ENCODE data around the gene JARID2. TPM values are rescaled to one million over a fixed set of nuclear protein-coding genes. Genes with fewer than 3 reads are reported as not detected.

JARID2 gene
- total and polyA plus RNA-seq, 7 donors = 1.1 to 16.1 (median 4.9) TPM

- intact Hi-C loops (cut with DNase I) = loop anchor here in 1 of 2 donors (10.0 kb wide), 1 partner anchor 69 kb away; no protein-coding TSS in a partner anchor
- Histone ChIP-seq H3K27ac (no peak overlapping the region), H3K27me3 (ENCODE audit: insufficient read depth in 3 of 3, low read length in 2 of 3) (no peaks in the 10 kb centered on the region), H3K4me3 (no peak overlapping the region), H3K4me1 (peaks cover 46% of the 10 kb centered on the region), H3K36me3 (ENCODE audit: insufficient read depth in 1 of 2, low read depth in 1 of 2) (no peaks in the 10 kb centered on the region), H3K9me3 (peaks cover 12% of the 10 kb centered on the region)
- 61 to 70% (median 68%) methylated on average over 2 of the region's 2 CpGs for WGBS, 3 donors
- no peak for ATAC-seq
- TF ChIP-seq CTCF (IDR thresholded peaks at IDR 0.05) = no peak
- DNase-seq = no peak
Observed at GRCh38 chr6:15433511-15433861, 187.6 kb downstream of the JARID2 start.

- Histone ChIP-seq H3K36me3 (ENCODE audit: insufficient read depth in 1 of 2, low read depth in 1 of 2) (no peaks in the 10 kb centered on the region), H3K9me3 (peaks cover 12% of the 10 kb centered on the region), H3K4me3 (no peak overlapping the region), H3K27ac (no peak overlapping the region), H3K27me3 (ENCODE audit: insufficient read depth in 3 of 3, low read length in 2 of 3) (no peaks in the 10 kb centered on the region), H3K4me1 (peaks cover 48% of the 10 kb centered on the region)
- DNase-seq (no peak), ATAC-seq (no peak)
- WGBS, 3 donors = 61 to 81% (median 69%) methylated on average over 1 of the region's 1 CpG
- TF ChIP-seq CTCF (IDR thresholded peaks at IDR 0.05) = no peak
- intact Hi-C loops (cut with DNase I) = loop anchor here in 1 of 2 donors (10.0 kb wide), 1 partner anchor 69 kb away; no protein-coding TSS in a partner anchor
Observed at GRCh38 chr6:15434263-15434662, 188.4 kb downstream of the JARID2 start.

- Histone ChIP-seq H3K27me3 (ENCODE audit: insufficient read depth in 3 of 3, low read length in 2 of 3) (no peaks in the 10 kb centered on the region), H3K4me1 (peaks cover 49% of the 10 kb centered on the region), H3K4me3 (no peak overlapping the region), H3K36me3 (ENCODE audit: insufficient read depth in 1 of 2, low read depth in 1 of 2) (no peaks in the 10 kb centered on the region), H3K27ac (no peak overlapping the region), H3K9me3 (peaks cover 12% of the 10 kb centered on the region)
- TF ChIP-seq CTCF (IDR thresholded peaks at IDR 0.05) = no peak
- DNase-seq = no peak
- ATAC-seq = no peak
- 96 to 100% (median 99%) methylated on average over 2 of the region's 2 CpGs for WGBS, 3 donors
- intact Hi-C loops (cut with DNase I) = loop anchor here in 1 of 2 donors (10.0 kb wide), 1 partner anchor 70 kb away; no protein-coding TSS in a partner anchor
Observed at GRCh38 chr6:15434823-15435380, 189.0 kb downstream of the JARID2 start.

- H3K27me3 ChIP-seq (ENCODE audit: insufficient read depth in 3 of 3, low read length in 2 of 3) = no peaks in the 10 kb centered on the region
- peaks cover 50% of the 10 kb centered on the region for H3K4me1 ChIP-seq
- 83 to 93% (median 83%) methylated on average over 1 of the region's 1 CpG for WGBS, 3 donors
- intact Hi-C loops (cut with DNase I) = loop anchor here in 1 of 2 donors (10.0 kb wide), 1 partner anchor 71 kb away; no protein-coding TSS in a partner anchor
- no peak for ATAC-seq
- H3K36me3 ChIP-seq (ENCODE audit: insufficient read depth in 1 of 2, low read depth in 1 of 2) = no peaks in the 10 kb centered on the region
- DNase-seq = no peak
- H3K9me3 ChIP-seq = peaks cover 12% of the 10 kb centered on the region
- no peak for TF ChIP-seq CTCF (IDR thresholded peaks at IDR 0.05)
- H3K27ac ChIP-seq = no peak overlapping the region
- H3K4me3 ChIP-seq = no peak overlapping the region
Observed at GRCh38 chr6:15435468-15435867, 189.6 kb downstream of the JARID2 start.

- intact Hi-C loops (cut with DNase I) = loop anchor here in 1 of 2 donors (10.0 kb wide), 1 partner anchor 72 kb away; no protein-coding TSS in a partner anchor
- H3K27me3 ChIP-seq (ENCODE audit: insufficient read depth in 3 of 3, low read length in 2 of 3) = no peaks in the 10 kb centered on the region
- 96 to 98% (median 96%) methylated on average over 3 of the region's 3 CpGs for WGBS, 3 donors
- DNase-seq (no peak), ATAC-seq (no peak)
- H3K4me1 ChIP-seq = peaks cover 50% of the 10 kb centered on the region
- no peak overlapping the region for H3K4me3 ChIP-seq
- no peak for TF ChIP-seq CTCF (IDR thresholded peaks at IDR 0.05)
- H3K9me3 ChIP-seq = peaks cover 12% of the 10 kb centered on the region
- no peaks in the 10 kb centered on the region for H3K36me3 ChIP-seq (ENCODE audit: insufficient read depth in 1 of 2, low read depth in 1 of 2)
- no peak overlapping the region for H3K27ac ChIP-seq
Observed at GRCh38 chr6:15436451-15436850, 190.6 kb downstream of the JARID2 start.
